T-helper 1 cell (primary cell): ENCODE data around the gene GLYR1.
A peak's percentile ranks its signal among the peaks of the same experiment; 100 is the strongest.
"Not testable (repeated sequence)": the region's sequence is repeated elsewhere in the genome, so short reads cannot be mapped to it uniquely, and the experiment has no call there.

ENCODE experiments used
- DNase-seq, 5 donors: peaks; one replicate each; pipeline ENCODE4 v3.0.0-alpha.2; 2012 to 2020

The GLYR1 gene

GRCh38 chr16:4785758-4786433 lies 61.2 kb downstream of the GLYR1 start:
- no peak for DNase-seq

DNA sequence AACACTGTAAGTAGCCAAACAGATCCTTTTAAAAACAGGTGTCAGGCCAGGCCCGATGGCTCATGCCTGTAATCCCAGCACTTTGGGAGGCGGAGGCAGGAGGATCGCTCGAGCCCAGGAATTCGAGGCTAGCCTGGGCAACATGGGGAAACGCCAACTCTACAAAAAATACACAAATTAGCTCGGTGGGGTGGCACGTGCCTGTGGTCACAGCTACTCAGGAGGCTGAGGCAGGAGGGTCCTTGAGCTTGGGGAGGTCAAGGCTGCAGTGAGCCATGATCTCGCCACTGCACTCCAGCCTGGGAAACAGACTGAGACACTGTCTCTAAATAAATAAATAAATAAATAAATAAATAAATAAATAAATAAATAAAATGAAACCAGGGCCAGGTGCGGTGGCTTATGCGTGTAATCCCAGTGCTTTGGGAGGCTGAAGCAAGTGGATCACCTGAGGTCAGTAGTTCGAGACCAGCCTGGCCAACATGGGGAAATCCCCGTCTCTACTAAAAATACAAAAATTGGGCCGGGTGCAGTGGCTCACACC lies 62.6 kb downstream of the GLYR1 start:
- DNase-seq = not testable (repeated sequence)

DNA sequence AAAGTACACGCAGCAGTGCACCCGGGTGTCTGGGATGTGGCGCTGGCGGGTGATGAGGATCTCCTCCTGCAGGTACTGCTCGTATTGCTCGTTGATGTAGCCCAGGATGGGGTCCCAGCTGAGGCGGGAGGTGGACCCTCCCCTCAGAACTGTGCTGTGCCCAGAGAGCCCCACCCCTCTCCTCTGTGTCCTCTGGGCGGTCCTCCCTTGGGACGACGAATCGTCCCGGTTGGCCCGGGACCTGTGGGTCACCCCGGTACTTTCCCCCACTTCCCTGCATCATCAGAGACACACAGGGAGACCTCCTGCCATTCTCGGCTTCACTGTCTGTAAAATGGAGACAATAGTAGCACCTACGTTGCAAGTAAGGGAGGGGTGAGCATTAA lies 63.1 kb downstream of the GLYR1 start:
- DNase-seq = no peak

GRCh38 chr16:4783251-4783950 lies 63.7 kb downstream of the GLYR1 start:
- no peak for DNase-seq

- DNase-seq = no peak
Observed at GRCh38 chr16:4780235-4780634, 66.9 kb downstream of the GLYR1 start.

DNA sequence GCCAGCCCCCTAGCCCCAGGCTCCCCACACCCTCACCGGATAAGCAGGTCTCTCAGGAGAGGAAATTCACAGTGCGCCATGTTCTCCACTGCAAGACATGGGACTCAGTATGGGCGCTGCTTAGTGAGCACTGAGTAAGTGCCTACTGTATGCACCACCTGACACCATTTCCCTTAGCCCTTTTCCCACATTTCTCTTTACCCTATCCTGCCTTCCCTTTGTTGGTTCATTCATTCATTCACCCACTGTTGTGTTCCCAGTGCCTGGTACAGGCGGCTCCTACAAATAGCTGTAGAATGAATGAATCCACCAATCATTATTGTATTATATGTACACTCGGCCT lies 69.1 kb downstream of the GLYR1 start:
- DNase-seq = no peak

GRCh38 chr16:4777339-4778049 lies 69.6 kb downstream of the GLYR1 start:
- no peak for DNase-seq

GRCh38 chr16:4776141-4776705 lies 70.9 kb downstream of the GLYR1 start:
- no peak for DNase-seq

GRCh38 chr16:4775005-4775404 lies 72.1 kb downstream of the GLYR1 start:
- DNase-seq = no peak

DNA sequence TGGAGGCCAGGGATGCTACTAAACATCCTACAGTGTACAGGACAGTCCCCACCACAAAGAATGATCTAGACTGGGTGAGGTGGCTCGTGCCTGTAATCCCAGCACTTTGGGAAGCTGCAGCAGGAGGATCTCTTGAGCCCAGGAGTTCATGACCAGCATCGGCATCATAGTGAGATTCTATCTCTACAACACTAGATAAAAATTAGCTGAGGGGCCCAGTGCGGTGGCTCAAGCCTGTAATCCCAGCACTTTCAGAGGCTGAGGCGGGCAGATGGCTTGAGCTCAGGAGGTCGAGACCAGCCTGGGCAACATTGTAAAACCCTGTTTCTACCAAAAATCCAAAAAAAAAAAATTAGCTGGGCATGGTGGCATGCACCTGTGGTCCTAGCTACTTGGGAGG lies 74.7 kb downstream of the GLYR1 start:
- DNase-seq = no peak

DNA sequence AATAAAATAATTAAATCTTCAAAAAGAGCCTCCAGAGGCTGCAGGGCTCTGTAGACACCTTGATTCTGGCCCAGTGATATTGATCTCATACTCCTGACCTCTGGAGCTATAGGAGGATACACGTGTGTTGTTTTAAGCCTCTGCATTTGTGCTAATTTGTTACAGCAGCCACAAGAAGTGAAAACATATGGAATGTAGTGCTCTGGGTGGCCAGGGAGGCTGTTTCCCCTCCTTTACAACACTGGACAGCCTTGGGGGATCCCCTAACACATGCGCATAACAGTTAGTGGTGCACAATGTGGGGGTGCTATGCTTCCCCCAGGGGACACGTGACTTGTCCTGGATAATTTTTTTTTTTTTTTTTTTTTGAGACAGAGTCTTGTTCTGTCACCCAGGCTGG lies 75.4 kb downstream of the GLYR1 start:
- no peak for DNase-seq

DNA sequence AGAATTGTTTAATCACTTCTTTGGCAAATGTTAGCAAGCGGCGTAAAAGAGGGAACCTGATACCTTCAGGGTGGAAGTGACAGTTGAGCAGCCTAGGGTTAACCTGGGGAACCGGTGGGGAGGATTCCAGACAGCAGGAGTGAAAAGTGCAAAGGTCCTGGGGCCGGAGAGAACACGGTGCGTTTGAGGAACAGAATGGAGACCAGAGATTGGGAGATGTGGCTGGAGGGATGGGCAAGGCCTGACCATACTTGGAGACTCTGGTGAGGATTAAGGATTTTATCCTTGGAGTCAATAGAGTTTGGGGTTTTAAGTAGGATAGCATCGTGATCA lies 77.8 kb downstream of the GLYR1 start:
- no peak for DNase-seq

GRCh38 chr16:4768549-4769305 lies 78.4 kb downstream of the GLYR1 start:
- DNase-seq = peak; percentile 65 to 88 (median 73)

DNA sequence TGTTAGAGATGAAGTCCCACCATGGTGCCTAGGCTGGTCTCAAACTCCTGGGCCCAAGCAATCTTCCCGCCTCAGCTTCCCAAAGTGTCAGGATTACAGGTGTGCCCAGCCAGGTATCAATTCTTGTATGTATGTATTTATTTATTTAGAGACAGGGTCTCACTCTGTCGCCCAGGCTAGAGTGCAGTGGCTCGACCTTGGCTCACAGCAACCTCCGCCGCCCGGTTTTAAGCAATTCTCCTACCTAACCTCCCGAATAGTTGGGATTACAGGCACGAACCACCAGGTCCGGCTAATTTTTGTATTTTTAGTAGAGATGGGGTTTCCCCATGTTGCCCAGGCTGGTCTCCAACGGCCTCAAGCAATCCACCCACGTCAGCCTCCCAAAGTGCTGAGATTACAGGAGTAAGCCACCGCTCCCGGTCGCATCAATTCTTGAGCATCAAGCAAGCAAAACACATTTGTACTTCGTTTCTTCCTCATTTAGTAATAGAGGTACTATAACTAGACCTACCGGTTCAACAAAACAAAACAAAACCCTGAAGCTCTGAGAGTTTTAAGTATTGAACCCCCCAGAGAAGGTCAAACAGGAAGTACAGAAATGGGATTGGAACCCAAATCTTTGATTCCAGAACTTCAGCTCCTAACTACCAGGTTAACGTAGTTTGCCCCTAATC lies 79.1 kb downstream of the GLYR1 start:
- DNase-seq = no peak

DNA sequence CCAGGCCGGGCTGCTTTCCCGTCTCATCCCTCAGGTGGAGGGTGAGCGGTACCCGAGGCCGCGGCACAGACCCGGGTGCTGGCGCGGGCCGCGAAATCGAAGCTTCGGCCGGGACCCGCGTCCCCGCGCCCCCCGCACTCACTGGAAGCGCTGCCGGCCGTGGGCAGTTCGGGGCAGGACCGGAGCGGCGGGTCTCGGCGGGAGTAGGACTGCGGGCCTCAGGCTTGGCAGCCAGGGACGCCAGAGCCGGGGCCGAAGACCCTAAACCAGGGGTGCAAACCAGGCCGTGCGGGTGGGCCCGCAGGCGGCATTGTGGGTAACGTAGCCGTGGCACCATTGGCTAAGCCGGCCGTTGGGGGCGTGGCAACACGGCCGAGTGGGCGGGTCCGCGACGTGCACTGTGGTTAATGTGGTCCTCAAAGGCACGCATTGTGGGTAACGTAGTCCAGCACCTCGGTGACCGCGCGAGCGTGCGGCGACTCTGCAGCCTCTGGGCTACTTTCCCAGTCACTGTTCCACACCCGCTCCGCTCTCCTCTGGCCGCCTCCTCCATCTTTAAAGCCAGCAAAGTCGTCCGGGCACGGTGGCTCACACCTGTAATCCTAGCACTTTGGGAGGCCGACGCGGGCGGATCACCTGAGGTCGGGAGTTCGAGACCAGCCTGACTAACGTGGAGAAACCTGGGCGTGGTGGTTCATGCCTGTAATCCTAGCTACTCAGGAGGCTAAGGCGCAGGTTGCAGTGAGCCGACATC lies 80.0 kb downstream of the GLYR1 start, which contains the start of gene ZNF500:
TSS of gene ZNF500 (minus strand) at position 288 of the 754 bp plus-strand sequence. CDS start 1,184 bp downstream, outside the sequence.
- peak; percentile 82 to 94 (median 90) for DNase-seq

DNA sequence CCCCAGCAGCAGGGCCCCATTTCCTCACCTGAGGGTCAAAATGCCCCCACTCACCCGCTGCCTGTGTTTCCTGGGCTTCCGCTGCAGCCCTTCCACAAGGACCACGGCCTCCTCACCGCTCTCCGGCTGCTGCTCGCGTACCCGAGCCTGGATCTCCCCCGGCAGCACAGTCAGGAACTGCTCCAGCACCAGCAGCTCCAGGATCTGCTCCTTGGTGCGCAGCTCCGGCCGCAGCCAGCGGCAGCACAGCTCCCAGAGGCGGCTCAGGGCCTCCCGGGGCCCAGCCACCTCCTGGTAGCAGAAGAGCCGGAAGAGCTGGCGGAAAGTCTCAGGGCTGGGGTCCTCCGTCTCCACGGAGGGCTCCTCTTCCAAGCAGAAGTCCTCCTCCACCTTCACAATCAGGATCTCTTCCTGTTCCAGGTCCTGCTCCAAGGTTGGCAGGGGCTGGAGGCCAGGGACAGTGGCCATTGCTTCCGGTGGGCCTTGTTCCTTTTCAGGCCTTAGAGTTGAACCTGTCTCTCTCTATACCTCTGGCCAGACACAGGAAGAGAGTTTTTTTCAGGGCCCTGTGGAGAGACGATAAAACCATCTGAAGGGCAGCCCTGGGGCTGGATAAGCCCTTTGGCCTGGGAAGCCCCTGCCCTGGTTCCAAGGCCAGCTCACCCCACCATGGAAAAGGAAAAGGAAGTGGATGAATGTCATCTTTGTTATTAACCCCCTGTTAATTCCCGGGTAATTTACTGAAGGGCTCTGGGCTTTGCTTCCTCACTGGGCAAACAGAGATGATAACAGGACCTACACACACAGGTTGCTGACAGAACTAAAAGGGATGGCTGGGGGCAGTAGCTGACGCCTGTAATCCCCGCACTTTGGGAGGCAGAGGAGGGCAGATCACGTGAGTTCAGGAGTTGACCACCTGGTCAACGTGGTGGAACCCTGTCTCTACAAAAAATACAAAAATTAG lies 81.3 kb downstream of the GLYR1 start:
- DNase-seq = no peak

DNA sequence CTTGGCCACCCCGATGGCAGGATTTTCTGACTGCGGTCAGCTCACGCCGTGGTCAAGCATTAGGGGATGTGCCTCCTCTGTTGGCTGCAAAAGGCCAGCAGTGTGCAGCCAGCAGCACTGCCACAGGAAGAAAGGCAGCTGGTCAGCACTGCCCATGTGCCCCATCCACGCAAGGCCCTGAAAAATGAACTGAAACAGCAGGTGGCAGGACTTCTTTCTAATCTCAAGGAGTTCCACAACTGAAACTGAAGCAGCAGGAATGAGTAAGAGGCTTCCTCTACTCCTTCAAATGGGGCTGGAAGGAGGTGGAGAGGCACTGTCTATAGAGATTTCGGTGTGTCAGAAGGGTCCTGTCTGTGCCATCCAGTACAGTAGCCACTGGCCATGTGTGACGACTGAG lies 83.3 kb downstream of the GLYR1 start:
- DNase-seq = no peak

DNA sequence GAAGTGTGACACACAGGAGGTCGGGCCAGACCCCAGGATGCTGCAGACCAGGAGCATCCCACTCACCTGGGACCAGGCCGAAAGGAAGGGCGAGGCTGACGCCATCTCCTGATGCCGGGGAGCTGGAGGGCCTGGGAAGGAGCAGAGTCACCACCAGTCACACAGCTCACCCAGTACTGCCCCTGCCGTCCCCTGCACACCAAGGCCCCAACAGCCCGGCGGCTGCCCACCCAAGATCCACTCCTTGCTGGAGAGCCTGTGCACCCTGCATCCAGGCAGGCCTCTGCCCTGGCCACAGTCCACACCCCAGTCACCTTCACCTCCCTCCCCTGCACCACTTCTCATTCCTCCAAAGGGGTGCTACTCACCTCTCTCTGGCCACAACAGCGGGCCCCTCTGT lies 84.9 kb downstream of the GLYR1 start:
- DNase-seq = no peak

- no peak for DNase-seq
Observed at GRCh38 chr16:4760221-4760910, 86.7 kb downstream of the GLYR1 start.
